ENCODE measurements around the gene TRPV5.

Gene TRPV5

GRCh38 chr7:142930126-142930730 is 3.3 kb downstream of the TRPV5 start:
- Mint-ChIP-seq H3K9me3 (no peaks in the 10 kb centered on the region), H3K4me3 (no peak overlapping the region), H3K36me3 (ENCODE audit: low read depth) (no peaks in the 10 kb centered on the region), H3K27me3 (peaks cover 4% of the 10 kb centered on the region), H3K27ac (no peak overlapping the region), H3K4me1 (no peaks in the 10 kb centered on the region)
- DNase-seq (no peak), ATAC-seq (no peak)

DNA sequence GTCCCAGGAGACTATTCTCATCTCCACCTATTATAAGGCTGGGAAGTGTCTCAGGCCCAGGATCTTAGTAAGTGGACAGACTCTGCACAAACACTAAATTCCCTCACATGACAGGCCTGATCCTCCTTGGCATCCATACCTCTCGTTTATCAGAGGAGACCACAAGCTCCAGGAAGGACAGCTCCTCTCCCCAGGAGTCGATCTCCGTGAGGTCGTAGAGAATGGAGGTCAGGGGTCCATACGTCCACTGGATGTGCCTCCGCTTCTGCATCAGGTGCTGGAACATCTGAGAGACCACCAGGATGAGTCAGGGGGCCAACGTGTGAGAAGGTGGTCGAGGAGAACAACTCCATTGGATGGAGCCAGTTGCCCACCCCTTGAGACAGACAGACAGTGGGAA is 5.6 kb downstream of the TRPV5 start:
- H3K36me3 Mint-ChIP-seq (ENCODE audit: low read depth): no peaks in the 10 kb centered on the region
- no peak for DNase-seq
- no peaks in the 10 kb centered on the region for H3K9me3 Mint-ChIP-seq
- H3K4me1 Mint-ChIP-seq: no peaks in the 10 kb centered on the region
- H3K27me3 Mint-ChIP-seq: peaks cover 3% of the 10 kb centered on the region
- H3K4me3 Mint-ChIP-seq: no peak overlapping the region
- no peak for ATAC-seq
- H3K27ac Mint-ChIP-seq: no peak overlapping the region

- Mint-ChIP-seq H3K4me3 (no peak overlapping the region), H3K27me3 (no peaks in the 10 kb centered on the region), H3K9me3 (no peaks in the 10 kb centered on the region), H3K36me3 (ENCODE audit: low read depth) (no peaks in the 10 kb centered on the region), H3K4me1 (no peaks in the 10 kb centered on the region), H3K27ac (no peak overlapping the region)
- DNase-seq (no peak), ATAC-seq (no peak)
These were observed 6.3 kb downstream of the TRPV5 start for GRCh38 chr7:142927085-142927745.

- no peaks in the 10 kb centered on the region for H3K36me3 Mint-ChIP-seq (ENCODE audit: low read depth)
- ATAC-seq (no peak), DNase-seq (no peak)
- H3K4me3 Mint-ChIP-seq: no peak overlapping the region
- H3K9me3 Mint-ChIP-seq: no peaks in the 10 kb centered on the region
- no peaks in the 10 kb centered on the region for H3K4me1 Mint-ChIP-seq
- H3K27me3 Mint-ChIP-seq: no peaks in the 10 kb centered on the region
- H3K27ac Mint-ChIP-seq: no peak overlapping the region
These were observed 8.1 kb downstream of the TRPV5 start for GRCh38 chr7:142925413-142925812.

DNA sequence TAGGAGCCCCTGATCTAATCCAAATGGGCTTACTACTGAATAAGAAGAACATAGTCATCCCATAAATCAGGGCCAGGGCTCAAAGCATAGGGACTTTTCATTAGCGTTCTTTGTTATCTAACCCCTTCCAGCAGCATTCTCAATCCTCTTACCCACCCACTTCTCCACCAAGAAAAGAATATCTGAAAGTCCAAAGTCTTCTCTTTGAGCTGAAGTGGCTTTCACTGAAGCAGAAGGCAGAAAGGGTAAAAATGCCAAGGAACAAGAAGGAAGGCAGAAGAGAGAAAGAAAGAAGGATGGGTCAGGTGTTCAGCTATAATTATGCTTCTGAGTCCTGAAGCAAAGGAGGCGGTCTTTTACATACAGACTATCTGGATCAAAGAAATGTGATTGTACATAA is 10.2 kb downstream of the TRPV5 start:
- Mint-ChIP-seq H3K36me3 (ENCODE audit: low read depth) (no peaks in the 10 kb centered on the region), H3K27ac (no peak overlapping the region), H3K4me3 (no peak overlapping the region), H3K27me3 (peaks cover 4% of the 10 kb centered on the region), H3K9me3 (no peaks in the 10 kb centered on the region), H3K4me1 (no peaks in the 10 kb centered on the region)
- ATAC-seq (no peak), DNase-seq (no peak)

DNA sequence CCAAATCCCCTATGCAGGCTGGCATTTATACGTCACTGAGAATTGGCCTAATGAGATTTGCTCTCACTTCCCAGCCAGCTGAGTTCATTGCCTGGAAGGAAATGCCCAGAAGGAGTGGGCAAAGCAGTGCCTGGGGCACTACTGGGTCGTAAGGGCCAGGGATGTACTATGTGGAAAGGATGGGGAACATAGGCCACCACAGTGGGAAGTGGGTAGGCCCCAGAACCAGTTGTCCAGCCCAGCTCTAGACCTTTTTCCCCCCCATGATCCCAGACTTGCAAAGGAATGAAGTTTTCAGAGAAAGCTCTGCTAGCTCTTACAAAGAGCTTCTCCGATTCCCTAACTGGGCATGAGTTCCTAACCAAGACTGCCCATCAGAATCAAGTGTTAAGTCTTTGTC is 13.9 kb downstream of the TRPV5 start:
- Mint-ChIP-seq H3K9me3 (no peaks in the 10 kb centered on the region), H3K27ac (no peak overlapping the region), H3K4me1 (no peaks in the 10 kb centered on the region), H3K4me3 (no peak overlapping the region), H3K36me3 (ENCODE audit: low read depth) (no peaks in the 10 kb centered on the region), H3K27me3 (peaks cover 5% of the 10 kb centered on the region)
- no peak for DNase-seq
- no peak for ATAC-seq

DNA sequence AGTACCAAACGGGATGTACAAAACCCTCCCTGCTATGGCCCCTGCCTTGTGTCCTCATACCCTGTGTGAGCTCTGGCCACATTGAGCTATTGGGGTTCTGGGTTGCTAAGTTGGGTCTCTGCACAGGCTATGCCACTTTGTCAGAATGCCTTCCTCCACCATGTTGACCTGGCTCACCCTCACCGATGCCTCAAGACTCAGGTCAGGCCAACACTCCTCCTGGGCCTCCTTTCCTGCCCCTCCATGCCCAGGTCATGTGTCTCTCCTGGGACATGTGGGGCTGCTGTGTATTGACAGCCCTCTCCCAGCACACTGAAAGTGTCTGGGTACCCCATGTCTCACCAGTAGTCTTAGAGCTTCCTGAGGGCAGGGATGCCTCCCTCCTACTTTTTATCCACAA is 14.6 kb downstream of the TRPV5 start:
- ATAC-seq (no peak), DNase-seq (no peak)
- Mint-ChIP-seq H3K27me3 (peaks cover 7% of the 10 kb centered on the region), H3K9me3 (no peaks in the 10 kb centered on the region), H3K4me3 (no peak overlapping the region), H3K4me1 (no peaks in the 10 kb centered on the region), H3K27ac (no peak overlapping the region), H3K36me3 (ENCODE audit: low read depth) (no peaks in the 10 kb centered on the region)

DNA sequence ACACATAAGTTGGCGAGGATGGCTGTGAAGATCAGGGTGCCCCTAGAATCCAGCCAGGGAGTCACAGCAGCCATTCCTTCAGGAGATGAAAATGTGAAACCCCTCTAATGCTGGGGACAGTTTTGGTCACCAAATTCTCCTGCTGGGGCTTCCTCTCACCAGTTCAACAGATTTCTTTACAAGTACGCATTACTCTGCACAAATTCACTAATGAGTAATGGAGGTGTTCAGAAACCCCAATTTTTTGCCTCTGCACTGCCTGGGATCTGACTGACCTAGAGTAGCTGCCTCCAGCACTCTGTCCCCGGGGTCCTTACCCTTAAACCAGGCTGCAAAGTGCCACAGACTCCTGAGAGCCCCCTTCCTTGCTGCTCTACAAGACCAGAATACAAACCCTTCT is 16.1 kb downstream of the TRPV5 start:
- Mint-ChIP-seq H3K27me3 (peaks cover 8% of the 10 kb centered on the region), H3K9me3 (no peaks in the 10 kb centered on the region), H3K36me3 (ENCODE audit: low read depth) (no peaks in the 10 kb centered on the region), H3K4me3 (no peak overlapping the region), H3K27ac (no peak overlapping the region), H3K4me1 (no peaks in the 10 kb centered on the region)
- ATAC-seq (no peak), DNase-seq (no peak)

GRCh38 chr7:142916508-142916907 is 17.0 kb downstream of the TRPV5 start:
- Mint-ChIP-seq H3K36me3 (ENCODE audit: low read depth) (no peaks in the 10 kb centered on the region), H3K27me3 (peaks cover 12% of the 10 kb centered on the region), H3K4me3 (no peak overlapping the region), H3K9me3 (no peaks in the 10 kb centered on the region), H3K27ac (no peak overlapping the region), H3K4me1 (no peaks in the 10 kb centered on the region)
- ATAC-seq: no peak
- DNase-seq: no peak

DNA sequence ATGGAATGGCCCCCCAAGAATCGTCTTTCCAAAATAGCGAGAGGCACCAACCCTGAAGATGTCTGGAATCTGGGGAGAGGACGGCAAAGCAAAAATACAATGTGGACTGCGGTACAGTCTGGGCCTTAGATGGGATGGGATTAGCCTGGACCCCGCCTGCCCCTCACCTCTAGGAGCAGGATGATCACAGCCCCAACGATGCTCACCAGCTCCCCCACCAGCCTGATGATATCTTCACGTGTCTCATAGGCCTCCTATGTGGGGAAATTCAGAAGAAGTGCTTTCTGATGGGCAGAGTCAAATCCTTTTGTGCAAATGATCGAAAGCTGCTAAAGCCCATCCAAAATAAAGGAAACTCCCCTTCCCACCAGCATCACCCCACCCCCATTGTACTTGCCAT is 18.2 kb downstream of the TRPV5 start:
- Mint-ChIP-seq H3K9me3 (no peaks in the 10 kb centered on the region), H3K27ac (no peak overlapping the region), H3K4me3 (no peak overlapping the region), H3K27me3 (peaks cover 16% of the 10 kb centered on the region), H3K4me1 (no peaks in the 10 kb centered on the region), H3K36me3 (ENCODE audit: low read depth) (no peaks in the 10 kb centered on the region)
- ATAC-seq: no peak
- DNase-seq: no peak

- Mint-ChIP-seq H3K27me3 (peaks cover 15% of the 10 kb centered on the region), H3K27ac (no peak overlapping the region), H3K4me1 (no peaks in the 10 kb centered on the region), H3K36me3 (ENCODE audit: low read depth) (no peaks in the 10 kb centered on the region), H3K4me3 (no peak overlapping the region), H3K9me3 (no peaks in the 10 kb centered on the region)
- ATAC-seq (no peak), DNase-seq (no peak)
These were observed 19.4 kb downstream of the TRPV5 start for GRCh38 chr7:142914121-142914520.

DNA sequence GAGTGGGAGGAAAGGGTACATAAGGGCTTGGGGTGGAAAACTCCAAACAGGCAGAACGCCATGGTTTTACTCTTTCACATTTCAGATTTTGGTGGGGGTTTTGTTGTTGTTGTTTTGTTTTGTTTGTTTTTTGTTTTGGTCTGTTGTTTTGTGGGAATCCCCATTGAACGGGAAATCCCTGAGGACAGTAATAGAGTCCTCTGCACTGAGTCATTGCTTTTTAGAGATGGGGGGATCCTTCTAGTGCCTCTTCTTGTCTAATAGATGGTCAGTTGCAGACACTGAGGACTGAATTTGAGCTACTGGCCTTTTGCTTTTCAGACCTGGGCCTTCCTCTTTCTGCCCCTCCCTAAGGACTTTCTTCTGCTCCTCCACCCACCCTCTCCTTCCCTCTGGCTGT is 20.0 kb downstream of the TRPV5 start:
- Mint-ChIP-seq H3K36me3 (ENCODE audit: low read depth) (no peaks in the 10 kb centered on the region), H3K27ac (no peak overlapping the region), H3K9me3 (no peaks in the 10 kb centered on the region), H3K4me1 (no peaks in the 10 kb centered on the region), H3K4me3 (no peak overlapping the region), H3K27me3 (peaks cover 18% of the 10 kb centered on the region)
- ATAC-seq (no peak), DNase-seq (no peak)

DNA sequence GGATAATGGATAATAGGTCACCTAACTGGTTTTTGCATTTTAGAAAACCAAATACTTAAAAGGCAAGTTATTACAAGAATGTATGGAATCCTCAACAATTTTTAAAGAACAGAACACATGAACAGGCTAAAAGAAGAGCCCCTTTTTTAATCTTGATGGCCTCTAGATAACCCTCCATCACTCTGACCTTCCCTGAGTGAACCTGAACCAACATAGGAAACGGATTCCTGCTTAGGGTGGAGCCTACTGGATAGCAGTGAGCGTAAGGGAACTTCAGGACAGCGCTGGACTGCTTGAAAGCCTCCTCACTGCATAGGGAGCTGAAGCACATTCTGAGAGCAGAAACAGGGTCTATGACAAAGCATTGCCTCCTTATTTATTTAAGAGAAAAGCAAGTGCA is 20.5 kb downstream of the TRPV5 start:
- H3K27me3 Mint-ChIP-seq: peaks cover 20% of the 10 kb centered on the region
- ATAC-seq: no peak
- no peaks in the 10 kb centered on the region for H3K4me1 Mint-ChIP-seq
- no peaks in the 10 kb centered on the region for H3K9me3 Mint-ChIP-seq
- DNase-seq: no peak
- no peak overlapping the region for H3K4me3 Mint-ChIP-seq
- no peak overlapping the region for H3K27ac Mint-ChIP-seq
- no peaks in the 10 kb centered on the region for H3K36me3 Mint-ChIP-seq (ENCODE audit: low read depth)

GRCh38 chr7:142910481-142910880 is 23.1 kb downstream of the TRPV5 start:
- Mint-ChIP-seq H3K27ac (no peak overlapping the region), H3K4me3 (no peak overlapping the region), H3K36me3 (ENCODE audit: low read depth) (no peaks in the 10 kb centered on the region), H3K4me1 (no peaks in the 10 kb centered on the region), H3K27me3 (peaks cover 23% of the 10 kb centered on the region), H3K9me3 (no peaks in the 10 kb centered on the region)
- DNase-seq (no peak), ATAC-seq (no peak)

- ATAC-seq (no peak), DNase-seq (no peak)
- no peaks in the 10 kb centered on the region for H3K4me1 Mint-ChIP-seq
- no peak overlapping the region for H3K27ac Mint-ChIP-seq
- no peaks in the 10 kb centered on the region for H3K36me3 Mint-ChIP-seq (ENCODE audit: low read depth)
- peaks cover 23% of the 10 kb centered on the region for H3K27me3 Mint-ChIP-seq
- no peak overlapping the region for H3K4me3 Mint-ChIP-seq
- no peaks in the 10 kb centered on the region for H3K9me3 Mint-ChIP-seq
These were observed 23.5 kb downstream of the TRPV5 start for GRCh38 chr7:142910031-142910433.

Data from activated naive CD8-positive, alpha-beta T cell treated with anti-CD3 and anti-CD28 coated beads, Interleukin-2, amount 50 U/mL, for 24 hours (primary cell).